ENCODE data around the gene OTOS. TPM values are rescaled to one million over a fixed set of nuclear protein-coding genes. Genes with fewer than 3 reads are reported as not detected.

Gene OTOS
- total and polyA plus RNA-seq, 4 donors = not detected

GRCh38 chr2:240134956-240135520, 5.4 kb downstream of the OTOS start:
- peak overlapping the region; percentile 42 to 80 for H3K9ac ChIP-seq (ENCODE audit: low read depth in 1 of 2, low read length in 2 of 2)
- peaks cover 0 to 33% (median 21%) of the 10 kb centered on the region in 4 donors for H3K36me3 ChIP-seq (ENCODE audit: control insufficient read depth in 4 of 4, insufficient read depth in 3 of 4, low read depth in 1 of 4, low read length in 3 of 4)
- TF ChIP-seq, protein P1, sequence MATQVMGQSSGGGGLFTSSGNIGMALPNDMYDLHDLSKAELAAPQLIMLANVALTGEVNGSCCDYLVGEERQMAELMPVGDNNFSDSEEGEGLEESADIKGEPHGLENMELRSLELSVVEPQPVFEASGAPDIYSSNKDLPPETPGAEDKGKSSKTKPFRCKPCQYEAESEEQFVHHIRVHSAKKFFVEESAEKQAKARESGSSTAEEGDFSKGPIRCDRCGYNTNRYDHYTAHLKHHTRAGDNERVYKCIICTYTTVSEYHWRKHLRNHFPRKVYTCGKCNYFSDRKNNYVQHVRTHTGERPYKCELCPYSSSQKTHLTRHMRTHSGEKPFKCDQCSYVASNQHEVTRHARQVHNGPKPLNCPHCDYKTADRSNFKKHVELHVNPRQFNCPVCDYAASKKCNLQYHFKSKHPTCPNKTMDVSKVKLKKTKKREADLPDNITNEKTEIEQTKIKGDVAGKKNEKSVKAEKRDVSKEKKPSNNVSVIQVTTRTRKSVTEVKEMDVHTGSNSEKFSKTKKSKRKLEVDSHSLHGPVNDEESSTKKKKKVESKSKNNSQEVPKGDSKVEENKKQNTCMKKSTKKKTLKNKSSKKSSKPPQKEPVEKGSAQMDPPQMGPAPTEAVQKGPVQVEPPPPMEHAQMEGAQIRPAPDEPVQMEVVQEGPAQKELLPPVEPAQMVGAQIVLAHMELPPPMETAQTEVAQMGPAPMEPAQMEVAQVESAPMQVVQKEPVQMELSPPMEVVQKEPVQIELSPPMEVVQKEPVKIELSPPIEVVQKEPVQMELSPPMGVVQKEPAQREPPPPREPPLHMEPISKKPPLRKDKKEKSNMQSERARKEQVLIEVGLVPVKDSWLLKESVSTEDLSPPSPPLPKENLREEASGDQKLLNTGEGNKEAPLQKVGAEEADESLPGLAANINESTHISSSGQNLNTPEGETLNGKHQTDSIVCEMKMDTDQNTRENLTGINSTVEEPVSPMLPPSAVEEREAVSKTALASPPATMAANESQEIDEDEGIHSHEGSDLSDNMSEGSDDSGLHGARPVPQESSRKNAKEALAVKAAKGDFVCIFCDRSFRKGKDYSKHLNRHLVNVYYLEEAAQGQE (IDR thresholded peaks at IDR 0.05) = no peak
- TF ChIP-seq SP1 (IDR thresholded peaks at IDR 0.05) (no peak), FOXA1 (IDR thresholded peaks at IDR 0.05) (no peak), FOXA2 (IDR thresholded peaks at IDR 0.05) (no peak), GABPA (IDR thresholded peaks at IDR 0.05 in 1 of 2, conservative IDR thresholded peaks at IDR 0.05 in 1 of 2) (no peak), TAF1 (conservative IDR thresholded peaks at IDR 0.05) (no peak), HNF4A (conservative IDR thresholded peaks at IDR 0.05) (no peak), RAD21 (IDR thresholded peaks at IDR 0.05) (no peak), EGR1 (IDR thresholded peaks at IDR 0.05; ENCODE audit: low read depth in 2 of 2) (no peak), CTCF (IDR thresholded peaks at IDR 0.05; ENCODE audit: low read depth, low read length, missing input control) (no peak), HNF4G (IDR thresholded peaks at IDR 0.05) (no peak), MAX (IDR thresholded peaks at IDR 0.05) (no peak), JUND (IDR thresholded peaks at IDR 0.05) (no peak), YY1 (IDR thresholded peaks at IDR 0.05) (no peak)
- TF ChIP-seq, protein P2, sequence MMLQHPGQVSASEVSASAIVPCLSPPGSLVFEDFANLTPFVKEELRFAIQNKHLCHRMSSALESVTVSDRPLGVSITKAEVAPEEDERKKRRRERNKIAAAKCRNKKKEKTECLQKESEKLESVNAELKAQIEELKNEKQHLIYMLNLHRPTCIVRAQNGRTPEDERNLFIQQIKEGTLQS (IDR thresholded peaks at IDR 0.05) = no peak
- no peak overlapping the region for H3K27ac ChIP-seq (ENCODE audit: low read depth in 1 of 2, low read length in 2 of 2)
- H3K4me3 ChIP-seq (ENCODE audit: low read depth in 1 of 3, low read length in 3 of 3) = peak overlapping the region; percentile 81 to 97 (median 84)
- H3K9me3 ChIP-seq (ENCODE audit: control insufficient read depth in 4 of 4, low read length in 3 of 4) = no peaks in the 10 kb centered on the region
- no peak for DNase-seq (ENCODE audit: low spot score)
- peaks cover 9 to 22% (median 17%) of the 10 kb centered on the region in 4 donors for H3K4me1 ChIP-seq (ENCODE audit: control insufficient read depth in 4 of 4, insufficient read depth in 4 of 4, low read length in 3 of 4)
- WGBS = 87% methylated on average over 15 of the region's 15 CpGs
- H3K27me3 ChIP-seq (ENCODE audit: control insufficient read depth in 4 of 4, insufficient read depth in 4 of 4, low read length in 3 of 4) = no peaks in the 10 kb centered on the region

DNA sequence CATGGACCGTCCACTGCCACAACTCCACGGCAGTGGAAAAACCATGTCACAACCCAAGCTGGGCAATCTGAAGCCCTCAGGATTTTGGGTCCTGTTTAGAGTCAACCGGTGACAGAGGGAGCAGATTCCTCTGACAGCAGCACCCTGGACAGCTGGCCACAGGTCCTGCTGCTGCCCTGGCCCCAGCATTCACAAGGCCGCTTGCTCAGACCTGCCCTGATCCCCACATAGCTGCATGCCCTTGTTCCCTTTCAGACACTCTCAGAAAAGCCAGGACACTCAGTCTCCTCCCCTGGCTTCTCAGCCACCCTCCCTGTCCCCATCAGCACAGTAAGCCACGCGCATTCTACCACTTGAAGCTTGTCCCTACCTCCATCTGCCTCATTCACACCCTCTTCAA, 6.0 kb downstream of the OTOS start:
- no peak overlapping the region for H3K4me3 ChIP-seq (ENCODE audit: low read depth in 1 of 3, low read length in 3 of 3)

More for the DNA sequence above, 6.0 kb downstream of the OTOS start:
- WGBS = 95% methylated on average over 6 of the region's 6 CpGs
- Histone ChIP-seq H3K9me3 (ENCODE audit: control insufficient read depth in 4 of 4, low read length in 3 of 4) (no peaks in the 10 kb centered on the region), H3K36me3 (ENCODE audit: control insufficient read depth in 4 of 4, insufficient read depth in 3 of 4, low read depth in 1 of 4, low read length in 3 of 4) (peaks cover 5 to 39% (median 24%) of the 10 kb centered on the region in 4 donors), H3K4me1 (ENCODE audit: control insufficient read depth in 4 of 4, insufficient read depth in 4 of 4, low read length in 3 of 4) (peaks cover 9 to 22% (median 17%) of the 10 kb centered on the region in 4 donors), H3K27me3 (ENCODE audit: control insufficient read depth in 4 of 4, insufficient read depth in 4 of 4, low read length in 3 of 4) (no peaks in the 10 kb centered on the region), H3K27ac (ENCODE audit: low read depth in 1 of 2, low read length in 2 of 2) (no peak overlapping the region), H3K9ac (ENCODE audit: low read depth in 1 of 2, low read length in 2 of 2) (no peak overlapping the region)
- no peak for DNase-seq (ENCODE audit: low spot score)
- TF ChIP-seq TAF1 (conservative IDR thresholded peaks at IDR 0.05) (no peak), FOXA1 (IDR thresholded peaks at IDR 0.05) (no peak), EGR1 (IDR thresholded peaks at IDR 0.05; ENCODE audit: low read depth in 2 of 2) (no peak), GABPA (IDR thresholded peaks at IDR 0.05 in 1 of 2, conservative IDR thresholded peaks at IDR 0.05 in 1 of 2) (no peak), SP1 (IDR thresholded peaks at IDR 0.05) (no peak), RAD21 (IDR thresholded peaks at IDR 0.05) (no peak), MAX (IDR thresholded peaks at IDR 0.05) (no peak), NR2F2 (IDR thresholded peaks at IDR 0.05) (no peak), RXRA (IDR thresholded peaks at IDR 0.05) (no peak), YY1 (IDR thresholded peaks at IDR 0.05) (no peak), HNF4G (IDR thresholded peaks at IDR 0.05) (no peak), HNF4A (conservative IDR thresholded peaks at IDR 0.05) (no peak)
- TF ChIP-seq, protein P2 (IDR thresholded peaks at IDR 0.05) = no peak
- TF ChIP-seq, protein P3, sequence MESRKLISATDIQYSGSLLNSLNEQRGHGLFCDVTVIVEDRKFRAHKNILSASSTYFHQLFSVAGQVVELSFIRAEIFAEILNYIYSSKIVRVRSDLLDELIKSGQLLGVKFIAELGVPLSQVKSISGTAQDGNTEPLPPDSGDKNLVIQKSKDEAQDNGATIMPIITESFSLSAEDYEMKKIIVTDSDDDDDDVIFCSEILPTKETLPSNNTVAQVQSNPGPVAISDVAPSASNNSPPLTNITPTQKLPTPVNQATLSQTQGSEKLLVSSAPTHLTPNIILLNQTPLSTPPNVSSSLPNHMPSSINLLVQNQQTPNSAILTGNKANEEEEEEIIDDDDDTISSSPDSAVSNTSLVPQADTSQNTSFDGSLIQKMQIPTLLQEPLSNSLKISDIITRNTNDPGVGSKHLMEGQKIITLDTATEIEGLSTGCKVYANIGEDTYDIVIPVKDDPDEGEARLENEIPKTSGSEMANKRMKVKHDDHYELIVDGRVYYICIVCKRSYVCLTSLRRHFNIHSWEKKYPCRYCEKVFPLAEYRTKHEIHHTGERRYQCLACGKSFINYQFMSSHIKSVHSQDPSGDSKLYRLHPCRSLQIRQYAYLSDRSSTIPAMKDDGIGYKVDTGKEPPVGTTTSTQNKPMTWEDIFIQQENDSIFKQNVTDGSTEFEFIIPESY (IDR thresholded peaks at IDR 0.05) = no peak
- TF ChIP-seq, protein P1 (IDR thresholded peaks at IDR 0.05) = no peak

Measured in liver (tissue), 9 donors.